ENCODE measurements around the gene SYNJ2. TPM values are rescaled to one million over a fixed set of nuclear protein-coding genes. Genes with fewer than 3 reads are reported as not detected.
A peak's percentile ranks its signal among the peaks of the same experiment; 100 is the strongest.

Gene SYNJ2
- polyA plus RNA-seq, 1 experiment = 40.8 TPM

DNA sequence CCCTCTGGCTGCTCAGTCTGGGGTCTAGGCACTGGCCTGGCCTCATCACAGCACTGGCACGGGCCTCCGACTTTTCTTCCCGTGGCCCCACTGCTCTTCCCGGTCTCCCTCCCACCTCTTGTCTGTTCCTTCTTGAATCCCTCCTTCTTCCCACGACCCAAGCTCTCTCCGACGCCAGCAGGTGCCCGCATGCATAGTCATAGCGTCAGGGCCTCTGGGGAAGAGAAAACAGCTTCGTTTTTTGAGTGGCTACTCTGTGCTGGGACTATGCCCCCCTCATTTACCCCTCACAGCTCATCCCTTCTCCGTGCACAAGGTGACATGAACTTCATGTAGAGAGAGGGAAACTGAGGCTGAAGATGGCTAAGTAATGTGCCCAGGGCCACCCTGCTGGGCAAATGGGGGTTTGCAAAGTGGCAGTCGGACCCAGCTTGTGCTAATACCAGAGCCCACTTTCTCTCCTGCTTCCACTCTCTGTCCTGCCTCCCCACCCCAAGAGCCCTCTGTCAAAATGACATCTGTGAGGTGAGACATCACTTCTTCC is 59.2 kb downstream of the SYNJ2 start:
- Histone ChIP-seq H3K4me3 (ENCODE audit: low read depth, low read length) (peak overlapping the region; percentile 31), H3K9me3 (ENCODE audit: control insufficient read depth, insufficient read depth, low read length) (no peaks in the 10 kb centered on the region; the same call in 1 of the 2 replicates), H3K27ac (ENCODE audit: low read depth, low read length) (peak overlapping the region; percentile 96), H3K27me3 (ENCODE audit: control insufficient read depth, insufficient read depth, low read length) (no peaks in the 10 kb centered on the region)
- ChIA-PET POLR2A (interaction anchor here (1.2 to 1.5 kb wide), 6 partner anchors 10 to 33 kb away, joined by 3 to 9 read pairs (median 6); no protein-coding TSS in a partner anchor), CTCF (interaction anchor here (0.6 to 2.3 kb wide), 3 partner anchors 15 to 58 kb away, joined by 3 to 8 read pairs (median 8); no protein-coding TSS in a partner anchor)
- TF ChIP-seq CTCF (IDR thresholded peaks at IDR 0.05; ENCODE audit: low read depth, low read length) = no peak
- DNase-seq (ENCODE audit: low read depth, low spot score) = no peak

DNA sequence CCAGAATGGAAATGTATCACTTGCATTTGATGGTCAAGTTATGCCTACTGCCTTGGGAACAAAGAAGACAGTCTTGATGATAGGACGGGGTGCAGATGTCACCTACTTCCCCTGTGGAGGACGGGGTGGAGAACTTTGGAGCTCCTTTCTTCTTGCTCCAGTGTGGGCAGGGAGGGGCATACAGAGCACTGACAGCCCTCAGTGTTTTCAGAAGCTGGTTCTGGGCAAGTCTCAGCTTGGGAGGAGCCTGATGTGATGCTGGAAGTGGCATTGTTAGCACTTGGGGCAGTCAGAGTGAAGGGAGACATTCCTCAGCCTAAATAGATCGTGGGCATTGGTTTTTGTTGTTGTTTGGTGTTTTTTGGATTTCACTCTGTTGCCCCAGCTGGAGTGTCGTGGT is 59.7 kb downstream of the SYNJ2 start:
- peak overlapping the region; percentile 96 for H3K27ac ChIP-seq (ENCODE audit: low read depth, low read length)
- POLR2A ChIA-PET = interaction anchor here (1.2 to 1.5 kb wide), 4 partner anchors 9 to 33 kb away, joined by 3 to 9 read pairs (median 6); no protein-coding TSS in a partner anchor
- H3K27me3 ChIP-seq (ENCODE audit: control insufficient read depth, insufficient read depth, low read length) = no peaks in the 10 kb centered on the region
- DNase-seq (ENCODE audit: low read depth, low spot score) = no peak
- H3K4me3 ChIP-seq (ENCODE audit: low read depth, low read length) = no peak overlapping the region
- H3K9me3 ChIP-seq (ENCODE audit: control insufficient read depth, insufficient read depth, low read length) = no peaks in the 10 kb centered on the region; the same call in 1 of the 2 replicates
- CTCF ChIA-PET = interaction anchor here (1.7 to 2.3 kb wide), 2 partner anchors 15 to 31 kb away, joined by 8 read pairs; no protein-coding TSS in a partner anchor
- no peak for TF ChIP-seq CTCF (IDR thresholded peaks at IDR 0.05; ENCODE audit: low read depth, low read length)

DNA sequence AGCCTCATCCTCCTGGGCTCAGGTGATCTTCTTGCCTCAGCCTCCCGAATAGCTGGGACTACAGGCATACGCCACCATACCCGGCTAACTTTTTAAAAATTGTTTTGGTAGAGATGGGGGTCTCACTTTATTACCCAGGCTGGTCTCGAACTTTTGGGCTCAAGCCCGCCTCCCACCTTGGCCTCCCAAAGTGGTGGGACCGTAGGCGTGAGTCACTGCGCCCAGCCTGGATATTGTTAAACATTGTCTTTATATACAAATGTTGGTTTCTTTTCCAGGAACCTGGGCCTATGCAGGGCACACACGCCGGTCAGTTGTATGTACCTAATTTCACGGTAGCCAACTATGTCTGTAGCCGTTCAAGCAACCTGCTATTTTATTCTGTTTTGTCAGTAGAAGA is 60.1 kb downstream of the SYNJ2 start:
- Histone ChIP-seq H3K27me3 (ENCODE audit: control insufficient read depth, insufficient read depth, low read length) (no peaks in the 10 kb centered on the region), H3K27ac (ENCODE audit: low read depth, low read length) (peak overlapping the region; percentile 96), H3K4me3 (ENCODE audit: low read depth, low read length) (no peak overlapping the region), H3K9me3 (ENCODE audit: control insufficient read depth, insufficient read depth, low read length) (no peaks in the 10 kb centered on the region; the same call in 1 of the 2 replicates)
- POLR2A ChIA-PET = interaction anchor here (0.9 to 1.1 kb wide), 2 partner anchors 13 to 16 kb away, joined by 3 read pairs; no protein-coding TSS in a partner anchor
- no peak for DNase-seq (ENCODE audit: low read depth, low spot score)
- TF ChIP-seq CTCF (IDR thresholded peaks at IDR 0.05; ENCODE audit: low read depth, low read length) = no peak
- CTCF ChIA-PET = interaction anchor here (1.7 to 2.3 kb wide), 2 partner anchors 15 to 30 kb away, joined by 8 read pairs; no protein-coding TSS in a partner anchor

- Histone ChIP-seq H3K27me3 (ENCODE audit: control insufficient read depth, insufficient read depth, low read length) (no peaks in the 10 kb centered on the region), H3K27ac (ENCODE audit: low read depth, low read length) (peak overlapping the region; percentile 96), H3K4me3 (ENCODE audit: low read depth, low read length) (no peak overlapping the region), H3K9me3 (ENCODE audit: control insufficient read depth, insufficient read depth, low read length) (no peaks in the 10 kb centered on the region; the same call in 1 of the 2 replicates)
- DNase-seq (ENCODE audit: low read depth, low spot score) = peak; percentile 79
- TF ChIP-seq CTCF (IDR thresholded peaks at IDR 0.05; ENCODE audit: low read depth, low read length) = no peak
- ChIA-PET POLR2A (interaction anchor here (0.6 to 1.1 kb wide), 4 partner anchors 12 to 64 kb away, joined by 3 to 4 read pairs (median 3); no protein-coding TSS in a partner anchor), CTCF (interaction anchor here (1.2 to 2.3 kb wide), 3 partner anchors 16 to 30 kb away, joined by 3 to 8 read pairs (median 8); no protein-coding TSS in a partner anchor)
Observed at GRCh38 chr6:158042245-158042798, 60.7 kb downstream of the SYNJ2 start.

Measured in AG04450 (cell line).